ENCODE data around the gene SLC25A25. TPM values are rescaled to one million over a fixed set of nuclear protein-coding genes. Genes with fewer than 3 reads are reported as not detected.

The SLC25A25 gene
- total and polyA plus RNA-seq, 9 of the 15 experiments (the other 6 are each of a cell fraction or from before 2014, with no cell fraction given) = 0.07 to 35.9 (median 23.2) TPM

DNA sequence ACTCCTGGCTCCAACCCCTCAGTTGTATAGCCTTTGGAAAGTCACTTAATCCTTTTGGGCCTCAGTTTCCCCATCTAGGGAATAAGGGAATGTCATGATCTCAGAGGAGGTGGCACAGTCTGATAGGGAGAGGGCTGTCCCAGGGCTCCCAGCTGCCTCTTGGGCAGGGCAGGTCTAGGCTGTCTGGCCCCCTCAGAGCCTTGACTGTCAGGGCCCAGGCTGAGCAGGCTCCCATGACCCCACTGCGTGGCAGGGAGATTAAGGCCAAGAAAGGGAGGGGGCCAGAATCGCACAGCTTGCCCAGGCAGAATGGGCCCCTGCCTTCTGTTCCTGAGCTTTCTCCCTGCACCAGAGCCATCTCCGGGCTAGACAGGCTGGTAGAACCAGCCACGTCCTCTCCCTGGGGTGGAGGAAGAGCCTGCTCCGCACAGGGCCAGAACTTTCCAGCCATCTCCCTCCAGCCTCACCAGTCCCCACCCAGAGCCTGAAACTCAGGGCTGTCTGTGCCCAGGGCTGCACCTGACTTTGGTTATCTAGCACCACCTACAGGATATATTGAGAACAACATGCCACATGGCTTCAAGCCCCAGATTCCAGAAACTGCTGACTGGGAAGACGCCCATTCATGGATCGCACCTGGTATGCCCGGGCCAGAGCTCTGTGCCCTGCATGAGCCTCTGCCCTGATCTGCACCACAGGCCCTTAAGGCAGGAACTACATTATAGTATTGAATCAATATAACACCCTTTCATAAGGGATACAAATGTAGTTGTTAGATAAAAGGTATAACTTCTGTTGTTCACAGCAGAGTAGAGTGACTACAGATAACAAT, 33.0 kb upstream of the SLC25A25 start (continued):
- TF ChIP-seq, protein P1, sequence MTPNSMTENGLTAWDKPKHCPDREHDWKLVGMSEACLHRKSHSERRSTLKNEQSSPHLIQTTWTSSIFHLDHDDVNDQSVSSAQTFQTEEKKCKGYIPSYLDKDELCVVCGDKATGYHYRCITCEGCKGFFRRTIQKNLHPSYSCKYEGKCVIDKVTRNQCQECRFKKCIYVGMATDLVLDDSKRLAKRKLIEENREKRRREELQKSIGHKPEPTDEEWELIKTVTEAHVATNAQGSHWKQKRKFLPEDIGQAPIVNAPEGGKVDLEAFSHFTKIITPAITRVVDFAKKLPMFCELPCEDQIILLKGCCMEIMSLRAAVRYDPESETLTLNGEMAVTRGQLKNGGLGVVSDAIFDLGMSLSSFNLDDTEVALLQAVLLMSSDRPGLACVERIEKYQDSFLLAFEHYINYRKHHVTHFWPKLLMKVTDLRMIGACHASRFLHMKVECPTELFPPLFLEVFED (CRISPR knock-in tag; conservative IDR thresholded peaks at IDR 0.05) = no peak
- TF ChIP-seq CHD4 (IDR thresholded peaks at IDR 0.05; ENCODE audit: insufficient read depth, insufficient replicate concordance, low read depth, low read length, poor library complexity, severe bottlenecking) (no peak), ADNP (tag; IDR thresholded peaks at IDR 0.05) (no peak), KDM4B (IDR thresholded peaks at IDR 0.05; ENCODE audit: borderline replicate concordance in 2 of 2, low read depth in 1 of 2) (no peak), ZKSCAN1 (IDR thresholded peaks at IDR 0.05; ENCODE audit: low read depth, low read length) (no peak), SMARCA5 (IDR thresholded peaks at IDR 0.05) (no peak), CHCHD3 (CRISPR knock-in tag; IDR thresholded peaks at IDR 0.05) (no peak), ZNF408 (CRISPR knock-in tag; IDR thresholded peaks at IDR 0.05; ENCODE audit: low read depth) (no peak), ZNF12 (CRISPR knock-in tag; IDR thresholded peaks at IDR 0.05) (no peak), CBX2 (IDR thresholded peaks at IDR 0.05; ENCODE audit: insufficient read depth, low read length, poor library complexity, severe bottlenecking) (no peak), GTF2F1 (IDR thresholded peaks at IDR 0.05; ENCODE audit: low read depth, low read length) (no peak), ATF1 (CRISPR knock-in tag; IDR thresholded peaks at IDR 0.05) (no peak), ATF1 (tag; IDR thresholded peaks at IDR 0.05) (0 out of 2 replicates have a peak, but pooled peaks have one; percentile 28), CHD2 (IDR thresholded peaks at IDR 0.05; ENCODE audit: low read depth, low read length) (no peak), HEY1 (CRISPR knock-in tag; IDR thresholded peaks at IDR 0.05; ENCODE audit: borderline replicate concordance) (no peak), TEAD4 (IDR thresholded peaks at IDR 0.05; ENCODE audit: low read length) (0 out of 2 replicates have a peak, but pooled peaks have one; percentile 13), TEAD4 (CRISPR knock-in tag; IDR thresholded peaks at IDR 0.05; ENCODE audit: borderline replicate concordance) (no peak), GABPA (tag; conservative IDR thresholded peaks at IDR 0.05; ENCODE audit: low read depth) (no peak), KDM2B (CRISPR knock-in tag; IDR thresholded peaks at IDR 0.05) (no peak)
- TF ChIP-seq, protein P2, sequence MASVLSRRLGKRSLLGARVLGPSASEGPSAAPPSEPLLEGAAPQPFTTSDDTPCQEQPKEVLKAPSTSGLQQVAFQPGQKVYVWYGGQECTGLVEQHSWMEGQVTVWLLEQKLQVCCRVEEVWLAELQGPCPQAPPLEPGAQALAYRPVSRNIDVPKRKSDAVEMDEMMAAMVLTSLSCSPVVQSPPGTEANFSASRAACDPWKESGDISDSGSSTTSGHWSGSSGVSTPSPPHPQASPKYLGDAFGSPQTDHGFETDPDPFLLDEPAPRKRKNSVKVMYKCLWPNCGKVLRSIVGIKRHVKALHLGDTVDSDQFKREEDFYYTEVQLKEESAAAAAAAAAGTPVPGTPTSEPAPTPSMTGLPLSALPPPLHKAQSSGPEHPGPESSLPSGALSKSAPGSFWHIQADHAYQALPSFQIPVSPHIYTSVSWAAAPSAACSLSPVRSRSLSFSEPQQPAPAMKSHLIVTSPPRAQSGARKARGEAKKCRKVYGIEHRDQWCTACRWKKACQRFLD (CRISPR knock-in tag; IDR thresholded peaks at IDR 0.05) = no peak
- TF ChIP-seq, protein P3, sequence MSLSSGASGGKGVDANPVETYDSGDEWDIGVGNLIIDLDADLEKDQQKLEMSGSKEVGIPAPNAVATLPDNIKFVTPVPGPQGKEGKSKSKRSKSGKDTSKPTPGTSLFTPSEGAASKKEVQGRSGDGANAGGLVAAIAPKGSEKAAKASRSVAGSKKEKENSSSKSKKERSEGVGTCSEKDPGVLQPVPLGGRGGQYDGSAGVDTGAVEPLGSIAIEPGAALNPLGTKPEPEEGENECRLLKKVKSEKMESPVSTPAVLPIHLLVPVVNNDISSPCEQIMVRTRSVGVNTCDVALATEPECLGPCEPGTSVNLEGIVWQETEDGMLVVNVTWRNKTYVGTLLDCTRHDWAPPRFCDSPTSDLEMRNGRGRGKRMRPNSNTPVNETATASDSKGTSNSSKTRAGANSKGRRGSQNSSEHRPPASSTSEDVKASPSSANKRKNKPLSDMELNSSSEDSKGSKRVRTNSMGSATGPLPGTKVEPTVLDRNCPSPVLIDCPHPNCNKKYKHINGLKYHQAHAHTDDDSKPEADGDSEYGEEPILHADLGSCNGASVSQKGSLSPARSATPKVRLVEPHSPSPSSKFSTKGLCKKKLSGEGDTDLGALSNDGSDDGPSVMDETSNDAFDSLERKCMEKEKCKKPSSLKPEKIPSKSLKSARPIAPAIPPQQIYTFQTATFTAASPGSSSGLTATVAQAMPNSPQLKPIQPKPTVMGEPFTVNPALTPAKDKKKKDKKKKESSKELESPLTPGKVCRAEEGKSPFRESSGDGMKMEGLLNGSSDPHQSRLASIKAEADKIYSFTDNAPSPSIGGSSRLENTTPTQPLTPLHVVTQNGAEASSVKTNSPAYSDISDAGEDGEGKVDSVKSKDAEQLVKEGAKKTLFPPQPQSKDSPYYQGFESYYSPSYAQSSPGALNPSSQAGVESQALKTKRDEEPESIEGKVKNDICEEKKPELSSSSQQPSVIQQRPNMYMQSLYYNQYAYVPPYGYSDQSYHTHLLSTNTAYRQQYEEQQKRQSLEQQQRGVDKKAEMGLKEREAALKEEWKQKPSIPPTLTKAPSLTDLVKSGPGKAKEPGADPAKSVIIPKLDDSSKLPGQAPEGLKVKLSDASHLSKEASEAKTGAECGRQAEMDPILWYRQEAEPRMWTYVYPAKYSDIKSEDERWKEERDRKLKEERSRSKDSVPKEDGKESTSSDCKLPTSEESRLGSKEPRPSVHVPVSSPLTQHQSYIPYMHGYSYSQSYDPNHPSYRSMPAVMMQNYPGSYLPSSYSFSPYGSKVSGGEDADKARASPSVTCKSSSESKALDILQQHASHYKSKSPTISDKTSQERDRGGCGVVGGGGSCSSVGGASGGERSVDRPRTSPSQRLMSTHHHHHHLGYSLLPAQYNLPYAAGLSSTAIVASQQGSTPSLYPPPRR (CRISPR knock-in tag; IDR thresholded peaks at IDR 0.05; ENCODE audit: borderline replicate concordance) = no peak
